Loucy (cell line): ENCODE measurements around the gene ZNF268.

ENCODE experiments used
- H2AFZ ChIP-seq: fragments of 200-600 bp; sonication (generic); 2 replicates; pipeline ENCODE4 v1.6.0; 2016; ENCODE audit warnings: antibody characterized with exemption, mild to moderate bottlenecking, low read length, moderate library complexity
- H3F3A ChIP-seq: fragments of 200-600 bp; 2 replicates; pipeline ENCODE4 v1.6.0; 2016; ENCODE audit warnings: antibody characterized with exemption, low read depth, mild to moderate bottlenecking
- H3K27me3 ChIP-seq: fragments of 200-600 bp; sonication (generic); 2 replicates; pipeline ENCODE4 v1.6.1; 2014; ENCODE audit warnings: low read length, mild to moderate bottlenecking; ENCODE audit not compliant: insufficient read depth, poor library complexity, severe bottlenecking
- H3K36me3 ChIP-seq: fragments of 200-600 bp; sonication (generic); 2 replicates; pipeline ENCODE4 v1.6.1; 2016; ENCODE audit warnings: low read length; ENCODE audit not compliant: insufficient read depth
- H3K4me1 ChIP-seq: fragments of 200-600 bp; sonication (generic); 2 replicates; pipeline ENCODE4 v1.5.1; 2014; ENCODE audit warnings: low read length, mild to moderate bottlenecking; ENCODE audit not compliant: insufficient read depth, poor library complexity, severe bottlenecking
- H3K4me2 ChIP-seq: fragments of 200-600 bp; sonication (generic); 2 replicates; pipeline ENCODE4 v1.6.0; 2014; ENCODE audit warnings: antibody characterized with exemption, low read length, low read depth, mild to moderate bottlenecking; ENCODE audit not compliant: poor library complexity, severe bottlenecking
- H3K4me3 ChIP-seq: fragments of 200-600 bp; sonication (generic); 2 replicates; pipeline ENCODE4 v1.5.1; 2014; ENCODE audit warnings: low read length, mild to moderate bottlenecking, mixed read lengths; ENCODE audit not compliant: poor library complexity, severe bottlenecking
- H3K79me2 ChIP-seq: fragments of 200-600 bp; sonication (generic); 2 replicates; pipeline ENCODE4 v1.6.1; 2014; ENCODE audit warnings: low read length; ENCODE audit not compliant: insufficient read depth
- H3K9ac ChIP-seq: fragments of 200-600 bp; sonication (generic); 2 replicates; pipeline ENCODE4 v1.6.0; 2014; ENCODE audit warnings: mild to moderate bottlenecking, low read depth, low read length, moderate library complexity; ENCODE audit not compliant: poor library complexity, severe bottlenecking
- H3K9me2 ChIP-seq: fragments of 200-600 bp; sonication (generic); replicated peaks from 2 replicates; pipeline ENCODE4 v1.6.1; 2016; ENCODE audit warnings: low read depth, low read length, mixed read lengths
- H3K9me3 ChIP-seq: fragments of 200-600 bp; sonication (generic); 2 replicates; pipeline ENCODE4 v1.6.1; 2014; ENCODE audit warnings: mild to moderate bottlenecking, antibody characterized with exemption, low read length, low read depth; ENCODE audit not compliant: insufficient read depth
- H4K20me1 ChIP-seq: fragments of 200-600 bp; sonication (generic); 2 replicates; pipeline ENCODE4 v1.6.0; 2014; ENCODE audit warnings: antibody characterized with exemption, low read length, mild to moderate bottlenecking; ENCODE audit not compliant: insufficient read depth, poor library complexity, severe bottlenecking
- EZH2phosphoT487 ChIP-seq: fragments of 200-600 bp; IDR thresholded peaks from 2 replicates; pipeline ENCODE4 v1.6.1; 2018; ENCODE audit warnings: antibody characterized with exemption, mild to moderate bottlenecking, moderate library complexity, borderline replicate concordance
- TF ChIP-seq, protein P1 (sequence below): fragments of 200-600 bp; sonication (generic); conservative IDR thresholded peaks from 2 replicates; pipeline ENCODE4 v1.5.1; 2014; ENCODE audit warnings: mild to moderate bottlenecking, antibody characterized with exemption, low read length

Gene ZNF268

DNA sequence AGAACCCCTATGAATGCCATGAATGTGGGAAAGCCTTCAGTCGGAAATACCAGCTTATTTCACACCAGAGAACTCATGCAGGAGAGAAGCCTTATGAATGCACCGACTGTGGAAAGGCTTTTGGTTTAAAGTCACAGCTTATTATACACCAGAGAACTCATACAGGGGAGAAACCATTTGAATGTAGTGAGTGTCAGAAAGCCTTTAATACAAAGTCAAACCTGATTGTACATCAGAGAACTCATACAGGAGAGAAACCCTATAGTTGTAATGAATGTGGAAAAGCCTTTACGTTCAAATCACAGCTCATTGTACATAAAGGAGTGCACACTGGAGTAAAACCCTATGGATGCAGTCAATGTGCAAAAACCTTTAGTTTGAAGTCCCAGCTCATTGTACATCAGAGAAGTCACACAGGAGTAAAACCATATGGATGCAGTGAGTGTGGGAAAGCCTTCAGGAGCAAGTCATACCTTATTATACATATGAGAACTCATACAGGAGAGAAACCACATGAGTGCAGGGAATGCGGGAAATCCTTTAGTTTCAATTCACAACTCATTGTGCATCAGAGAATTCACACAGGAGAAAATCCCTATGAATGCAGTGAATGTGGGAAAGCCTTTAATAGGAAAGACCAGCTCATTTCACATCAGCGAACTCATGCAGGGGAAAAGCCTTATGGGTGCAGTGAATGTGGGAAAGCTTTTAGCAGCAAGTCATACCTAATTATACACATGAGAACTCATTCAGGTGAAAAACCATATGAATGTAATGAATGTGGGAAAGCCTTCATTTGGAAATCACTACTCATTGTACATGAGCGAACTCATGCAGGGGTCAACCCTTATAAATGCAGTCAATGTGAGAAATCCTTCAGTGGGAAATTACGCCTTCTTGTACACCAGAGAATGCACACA, 22.3 kb downstream of the ZNF268 start:
- H3K4me2 ChIP-seq, result no peak overlapping the region

DNA sequence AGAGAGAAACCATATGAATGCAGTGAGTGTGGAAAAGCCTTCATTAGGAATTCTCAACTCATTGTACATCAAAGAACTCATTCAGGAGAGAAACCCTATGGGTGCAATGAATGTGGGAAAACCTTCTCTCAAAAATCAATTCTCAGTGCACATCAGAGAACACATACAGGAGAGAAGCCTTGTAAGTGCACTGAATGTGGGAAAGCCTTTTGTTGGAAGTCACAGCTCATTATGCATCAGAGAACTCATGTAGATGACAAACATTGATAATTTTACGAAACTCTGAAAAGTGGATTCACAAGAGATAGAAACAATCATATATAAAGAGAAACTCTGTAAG, 22.9 kb downstream of the ZNF268 start:
- Histone ChIP-seq H3K4me2 (no peak overlapping the region), H3F3A (no peaks in the 10 kb centered on the region), H3K9ac (no peak overlapping the region), H3K4me3 (no peak overlapping the region), H3K4me1 (no peaks in the 10 kb centered on the region), H2AFZ (no peak overlapping the region), H3K9me3 (peaks cover 69% of the 10 kb centered on the region), H3K36me3 (no peaks in the 10 kb centered on the region), H3K9me2 (no peaks in the 10 kb centered on the region), H3K27me3 (no peaks in the 10 kb centered on the region), H4K20me1 (no peaks in the 10 kb centered on the region), H3K79me2 (no peaks in the 10 kb centered on the region)
- no peak for TF ChIP-seq EZH2phosphoT487
- TF ChIP-seq, protein P1, sequence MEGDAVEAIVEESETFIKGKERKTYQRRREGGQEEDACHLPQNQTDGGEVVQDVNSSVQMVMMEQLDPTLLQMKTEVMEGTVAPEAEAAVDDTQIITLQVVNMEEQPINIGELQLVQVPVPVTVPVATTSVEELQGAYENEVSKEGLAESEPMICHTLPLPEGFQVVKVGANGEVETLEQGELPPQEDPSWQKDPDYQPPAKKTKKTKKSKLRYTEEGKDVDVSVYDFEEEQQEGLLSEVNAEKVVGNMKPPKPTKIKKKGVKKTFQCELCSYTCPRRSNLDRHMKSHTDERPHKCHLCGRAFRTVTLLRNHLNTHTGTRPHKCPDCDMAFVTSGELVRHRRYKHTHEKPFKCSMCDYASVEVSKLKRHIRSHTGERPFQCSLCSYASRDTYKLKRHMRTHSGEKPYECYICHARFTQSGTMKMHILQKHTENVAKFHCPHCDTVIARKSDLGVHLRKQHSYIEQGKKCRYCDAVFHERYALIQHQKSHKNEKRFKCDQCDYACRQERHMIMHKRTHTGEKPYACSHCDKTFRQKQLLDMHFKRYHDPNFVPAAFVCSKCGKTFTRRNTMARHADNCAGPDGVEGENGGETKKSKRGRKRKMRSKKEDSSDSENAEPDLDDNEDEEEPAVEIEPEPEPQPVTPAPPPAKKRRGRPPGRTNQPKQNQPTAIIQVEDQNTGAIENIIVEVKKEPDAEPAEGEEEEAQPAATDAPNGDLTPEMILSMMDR, result no peak

More for the DNA sequence above, 22.3 kb downstream of the ZNF268 start:
- no peak overlapping the region for H2AFZ ChIP-seq
- no peaks in the 10 kb centered on the region for H3K79me2 ChIP-seq
- no peak overlapping the region for H3K9ac ChIP-seq
- H3K4me1 ChIP-seq, result no peaks in the 10 kb centered on the region
- H3K9me3 ChIP-seq, result peaks cover 67% of the 10 kb centered on the region
- H3F3A ChIP-seq, result no peaks in the 10 kb centered on the region
- H3K36me3 ChIP-seq, result no peaks in the 10 kb centered on the region
- TF ChIP-seq, protein P1, result no peak
- TF ChIP-seq EZH2phosphoT487, result no peak
- no peaks in the 10 kb centered on the region for H3K27me3 ChIP-seq
- no peaks in the 10 kb centered on the region for H3K9me2 ChIP-seq
- H4K20me1 ChIP-seq, result no peaks in the 10 kb centered on the region
- no peak overlapping the region for H3K4me3 ChIP-seq

DNA sequence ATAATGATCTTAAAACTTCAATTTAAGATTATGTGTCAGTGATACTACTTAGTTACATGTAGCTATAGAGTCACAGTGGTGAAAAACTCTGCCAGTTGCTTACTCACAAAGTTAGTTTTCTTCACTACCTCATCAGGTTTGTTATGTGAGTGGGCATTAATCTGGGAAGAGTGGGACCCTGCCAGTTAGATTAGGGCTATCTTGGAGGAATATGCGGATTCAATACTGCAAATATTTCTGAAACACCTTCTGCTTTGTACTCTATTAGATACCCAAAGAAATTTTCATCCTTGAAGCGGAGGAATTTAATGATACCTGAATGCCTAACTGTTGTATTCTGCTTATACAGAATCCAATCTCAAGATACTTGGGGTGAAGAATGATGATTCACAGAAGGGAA, 25.1 kb downstream of the ZNF268 start:
- H3K79me2 ChIP-seq, result no peaks in the 10 kb centered on the region
- no peaks in the 10 kb centered on the region for H3F3A ChIP-seq
- H3K9me3 ChIP-seq, result peaks cover 75% of the 10 kb centered on the region
- H3K36me3 ChIP-seq, result no peaks in the 10 kb centered on the region
- H3K9ac ChIP-seq, result no peak overlapping the region
- no peaks in the 10 kb centered on the region for H3K4me1 ChIP-seq
- H3K4me2 ChIP-seq, result no peak overlapping the region
- no peak overlapping the region for H3K4me3 ChIP-seq
- no peaks in the 10 kb centered on the region for H4K20me1 ChIP-seq
- no peaks in the 10 kb centered on the region for H3K9me2 ChIP-seq
- TF ChIP-seq EZH2phosphoT487, result no peak
- TF ChIP-seq, protein P1, result no peak
- H2AFZ ChIP-seq, result no peak overlapping the region
- H3K27me3 ChIP-seq, result no peaks in the 10 kb centered on the region
